ENCODE measurements around the gene FAM171A1. TPM values are rescaled to one million over a fixed set of nuclear protein-coding genes. Genes with fewer than 3 reads are reported as not detected.

Gene FAM171A1
- polyA plus RNA-seq, 1 of the 3 experiments (the other 2 are of a cell fraction), result 26.3 TPM

- no peak for TF ChIP-seq CTCF (IDR thresholded peaks at IDR 0.05)
- TF ChIP-seq ZBTB33 (IDR thresholded peaks at IDR 0.05; ENCODE audit: borderline replicate concordance, low read depth), result no peak
- TF ChIP-seq USF2 (IDR thresholded peaks at IDR 0.05; ENCODE audit: borderline replicate concordance, low read depth, low read length), result no peak
- TF ChIP-seq EZH2phosphoT487 (IDR thresholded peaks at IDR 0.05; ENCODE audit: borderline replicate concordance, low read depth), result no peak
- TF ChIP-seq NRF1 (IDR thresholded peaks at IDR 0.05; ENCODE audit: low read depth, low read length), result no peak
These were observed 160.6 kb downstream of the FAM171A1 start (continued) for GRCh38 chr10:15210521-15210920.

- peaks cover 0 to 5% of the 10 kb centered on the region in 2 experiments; a peak in 1 of 4 replicates for H3K4me1 ChIP-seq (ENCODE audit: control insufficient read depth in 1 of 2, insufficient read depth in 2 of 2, low read depth in 1 of 2, low read length in 1 of 2)
- no peaks in the 10 kb centered on the region for H3K27me3 ChIP-seq (ENCODE audit: insufficient read depth)
- no peaks in the 10 kb centered on the region; the same call in 1 of the 2 replicates for H3K79me2 ChIP-seq (ENCODE audit: insufficient read depth)
- CTCF ChIA-PET, result interaction anchor here (0.6 to 2.0 kb wide), 11 partner anchors 10 to 216 kb away, joined by 3 to 7 read pairs (median 3); partner anchors contain the start of gene FAM171A1
- DNase-seq, result peak; percentile 86
- no peak overlapping the region for H3K4me2 ChIP-seq
- peaks cover 13% of the 10 kb centered on the region for H3F3A ChIP-seq (replicated peaks; ENCODE audit: insufficient read depth)
- 25% methylated on average over 14 of the region's 14 CpGs for WGBS (ENCODE audit: low lambda C conversion rate)
- no peaks in the 10 kb centered on the region for H3K9me2 ChIP-seq
- no peak overlapping the region for H3K4me3 ChIP-seq (ENCODE audit: low read depth in 2 of 2, low read length in 1 of 2)
- H4K20me1 ChIP-seq (ENCODE audit: insufficient read depth), result no peaks in the 10 kb centered on the region
- H2AFZ ChIP-seq (ENCODE audit: low read depth), result no peak overlapping the region
- TF ChIP-seq USF2 (IDR thresholded peaks at IDR 0.05; ENCODE audit: borderline replicate concordance, low read depth, low read length) (no peak), CTCF (IDR thresholded peaks at IDR 0.05) (peak; percentile 89), RAD21 (IDR thresholded peaks at IDR 0.05; ENCODE audit: low read length) (peak; percentile 86), TAF1 (IDR thresholded peaks at IDR 0.05; ENCODE audit: borderline replicate concordance, low read depth, low read length) (no peak), PBX3 (IDR thresholded peaks at IDR 0.05) (peak; percentile 45; the same call in 1 of the 2 replicates), GATA2 (CRISPR knock-in tag; IDR thresholded peaks at IDR 0.05) (0 out of 2 replicates have a peak, but pooled peaks have one; percentile 36), EP300 (IDR thresholded peaks at IDR 0.05; ENCODE audit: borderline replicate concordance in 1 of 2, low read depth in 1 of 2, low read length in 1 of 2) (no peak), RCOR1 (IDR thresholded peaks at IDR 0.05; ENCODE audit: low read length) (no peak), MAX (IDR thresholded peaks at IDR 0.05; ENCODE audit: low read depth) (peak; percentile 22; the same call in 1 of the 2 replicates), ELF1 (IDR thresholded peaks at IDR 0.05) (no peak), CHD2 (IDR thresholded peaks at IDR 0.05; ENCODE audit: low read length, partially characterized antibody) (peak; percentile 25), SMC3 (IDR thresholded peaks at IDR 0.05; ENCODE audit: low read depth, low read length) (peak; percentile 85), SIN3A (IDR thresholded peaks at IDR 0.05; ENCODE audit: borderline replicate concordance, low read depth, low read length) (no peak)
- no peaks in the 10 kb centered on the region for H3K9me3 ChIP-seq
- no peak overlapping the region for H3K9ac ChIP-seq
- POLR2A ChIA-PET, result no interaction called here
- peaks cover 2 to 7% of the 10 kb centered on the region in 2 experiments for H3K36me3 ChIP-seq (replicated peaks in 1 of 2; ENCODE audit: control insufficient read depth in 1 of 2, insufficient read depth in 2 of 2, low read length in 1 of 2)
- no peak overlapping the region for H3K27ac ChIP-seq (ENCODE audit: low read depth in 2 of 2, low read length in 1 of 2)
These were observed 161.1 kb downstream of the FAM171A1 start for GRCh38 chr10:15209827-15210509.
